ENCODE data around the gene CLIP1.

GRCh38 chr12:122228092-122228491 is 194.4 kb downstream of the CLIP1 start:
- TF ChIP-seq CTCF (conservative IDR thresholded peaks at IDR 0.05; ENCODE audit: low read depth, low read length) (no peak), EZH2 (IDR thresholded peaks at IDR 0.05; ENCODE audit: borderline replicate concordance, low read depth, low read length, poor library complexity, severe bottlenecking) (no peak)

Measured in A673 (cell line).